HG03196 (cell line): ENCODE results near the gene PITX1.

ENCODE experiments used
- ATAC-seq: cut with Tn5 transposase; IDR thresholded peaks from one replicate; pipeline ENCODE4 v1.9.1; 2021; ENCODE audit not compliant: unreplicated experiment

PITX1 gene

GRCh38 chr5:135030123-135030955, 3.7 kb downstream of the PITX1 start:
- ATAC-seq = no peak

- ATAC-seq = no peak
These were observed 4.4 kb downstream of the PITX1 start for GRCh38 chr5:135029477-135030122.

- ATAC-seq = no peak
These were observed 5.1 kb downstream of the PITX1 start for GRCh38 chr5:135028791-135029476.

GRCh38 chr5:135027697-135028615, 6.1 kb downstream of the PITX1 start:
- no peak for ATAC-seq

- ATAC-seq = no peak
These were observed 6.7 kb downstream of the PITX1 start for GRCh38 chr5:135027266-135027696.

GRCh38 chr5:135026645-135027265, 7.3 kb downstream of the PITX1 start:
- ATAC-seq = no peak

- ATAC-seq = no peak
These were observed 8.0 kb downstream of the PITX1 start for GRCh38 chr5:135025730-135026644.

GRCh38 chr5:135024956-135025729, 8.9 kb downstream of the PITX1 start:
- no peak for ATAC-seq

GRCh38 chr5:135020111-135020895, 13.7 kb downstream of the PITX1 start:
- no peak for ATAC-seq

- ATAC-seq = no peak
These were observed 14.7 kb downstream of the PITX1 start for GRCh38 chr5:135019314-135019713.

GRCh38 chr5:135018457-135018856, 15.6 kb downstream of the PITX1 start:
- ATAC-seq = no peak

- no peak for ATAC-seq
These were observed 17.2 kb downstream of the PITX1 start for GRCh38 chr5:135016861-135017290.

- ATAC-seq = no peak
These were observed 18.1 kb downstream of the PITX1 start for GRCh38 chr5:135015942-135016341.

- ATAC-seq = no peak
These were observed 20.0 kb downstream of the PITX1 start for GRCh38 chr5:135013947-135014570.

GRCh38 chr5:135013445-135013844, 20.6 kb downstream of the PITX1 start:
- no peak for ATAC-seq

- no peak for ATAC-seq
These were observed 21.1 kb downstream of the PITX1 start for GRCh38 chr5:135012951-135013391.

- no peak for ATAC-seq
These were observed 21.9 kb downstream of the PITX1 start for GRCh38 chr5:135012033-135012588.
